ENCODE results near the gene GAS6. TPM values are rescaled to one million over a fixed set of nuclear protein-coding genes. Genes with fewer than 3 reads are reported as not detected.
A peak's percentile ranks its signal among the peaks of the same experiment; 100 is the strongest.

GAS6 gene
- total RNA-seq, 1 experiment from 2014 or later = 49.4 TPM

GRCh38 chr13:113848431-113849260, 15.2 kb downstream of the GAS6 start:
- Histone ChIP-seq H4K20me1 (ENCODE audit: insufficient read depth) (no peaks in the 10 kb centered on the region), H3K4me1 (ENCODE audit: control insufficient read depth in 1 of 2, insufficient read depth in 2 of 2, low read length in 2 of 2) (peaks cover 13 to 25% of the 10 kb centered on the region in 2 experiments), H3K79me2 (ENCODE audit: insufficient read depth, low read length) (peaks cover 72% of the 10 kb centered on the region), H3K27me3 (ENCODE audit: insufficient read depth, low read length) (no peaks in the 10 kb centered on the region), H3K36me3 (ENCODE audit: control insufficient read depth in 1 of 2, insufficient read depth in 2 of 2, low read length in 2 of 2) (peaks cover 0 to 12% of the 10 kb centered on the region in 2 experiments; a peak in 2 of 4 replicates), H3K9me2 (ENCODE audit: insufficient read depth) (no peaks in the 10 kb centered on the region), H3K4me2 (ENCODE audit: low read length) (peak overlapping the region; percentile 53), H3K9me3 (ENCODE audit: control insufficient read depth in 1 of 2, insufficient read depth in 1 of 2, low read depth in 1 of 2, low read length in 2 of 2) (no peaks in the 10 kb centered on the region), H3K4me3 (replicated peaks in 1 of 2; ENCODE audit: low read depth in 1 of 2, low read length in 2 of 2) (no peak overlapping the region), H2AFZ (ENCODE audit: low read depth, low read length, poor library complexity, severe bottlenecking) (no peak overlapping the region), H3K9ac (ENCODE audit: low read length) (no peak overlapping the region), H3K27ac (ENCODE audit: low read depth, low read length) (no peak overlapping the region)
- BruUV-seq (replicated peaks) = no TSS peak
- ChIA-PET POLR2A (no interaction called here), CTCF (no interaction called here), RAD21 (ENCODE audit: low non-redundant PET in 1 of 2, low total read pairs in 2 of 2, uncharacterized antibody in 2 of 2, unreplicated experiment in 2 of 2) (no interaction called here)
- DNase-seq (ENCODE audit: low read depth, low spot score) (no peak), ATAC-seq (peak; percentile 64)
- no peak for TF ChIP-seq REST (IDR thresholded peaks at IDR 0.05; ENCODE audit: low read depth)
- TF ChIP-seq JUND (IDR thresholded peaks at IDR 0.05) = no peak
- intact Hi-C loops (cut with micrococcal nuclease) = no loop called here

- Histone ChIP-seq H3K79me2 (ENCODE audit: insufficient read depth, low read length) (peaks cover 66% of the 10 kb centered on the region), H3K4me3 (replicated peaks in 1 of 2; ENCODE audit: low read depth in 1 of 2, low read length in 2 of 2) (no peak overlapping the region), H3K4me1 (ENCODE audit: control insufficient read depth in 1 of 2, insufficient read depth in 2 of 2, low read length in 2 of 2) (peaks cover 13 to 25% of the 10 kb centered on the region in 2 experiments), H3K9me2 (ENCODE audit: insufficient read depth) (no peaks in the 10 kb centered on the region), H3K27ac (ENCODE audit: low read depth, low read length) (no peak overlapping the region), H3K9me3 (ENCODE audit: control insufficient read depth in 1 of 2, insufficient read depth in 1 of 2, low read depth in 1 of 2, low read length in 2 of 2) (no peaks in the 10 kb centered on the region), H3K9ac (ENCODE audit: low read length) (no peak overlapping the region), H4K20me1 (ENCODE audit: insufficient read depth) (no peaks in the 10 kb centered on the region), H3K27me3 (ENCODE audit: insufficient read depth, low read length) (no peaks in the 10 kb centered on the region), H3K36me3 (ENCODE audit: control insufficient read depth in 1 of 2, insufficient read depth in 2 of 2, low read length in 2 of 2) (peaks cover 0 to 12% of the 10 kb centered on the region in 2 experiments; a peak in 2 of 4 replicates), H3K4me2 (ENCODE audit: low read length) (no peak overlapping the region), H2AFZ (ENCODE audit: low read depth, low read length, poor library complexity, severe bottlenecking) (no peak overlapping the region)
- POLR2A ChIA-PET = no interaction called here
- DNase-seq (ENCODE audit: low read depth, low spot score) (no peak), ATAC-seq (no peak)
- RAD21 ChIA-PET (ENCODE audit: low non-redundant PET in 1 of 2, low total read pairs in 2 of 2, uncharacterized antibody in 2 of 2, unreplicated experiment in 2 of 2) = no interaction called here
- TF ChIP-seq MAX (IDR thresholded peaks at IDR 0.05) (no peak), FOSL1 (IDR thresholded peaks at IDR 0.05; ENCODE audit: low read depth) (no peak), EZH2phosphoT487 (IDR thresholded peaks at IDR 0.05; ENCODE audit: borderline replicate concordance) (no peak), RAD21 (IDR thresholded peaks at IDR 0.05; ENCODE audit: low read depth) (no peak), ZNF274 (IDR thresholded peaks at IDR 0.05; ENCODE audit: low read depth, low read length) (no peak), JUND (IDR thresholded peaks at IDR 0.05) (no peak), ATF3 (IDR thresholded peaks at IDR 0.05) (no peak), SRF (IDR thresholded peaks at IDR 0.05; ENCODE audit: low read depth) (no peak), EZH2 (IDR thresholded peaks at IDR 0.05) (no peak), POLR2A (IDR thresholded peaks at IDR 0.05; ENCODE audit: borderline replicate concordance, extremely low read depth, insufficient read depth, insufficient read length) (no peak), ELF1 (IDR thresholded peaks at IDR 0.05; ENCODE audit: borderline replicate concordance, low read depth) (no peak), CTCF (IDR thresholded peaks at IDR 0.05 in 2 of 3, conservative IDR thresholded peaks at IDR 0.05 in 1 of 3; ENCODE audit: borderline replicate concordance in 1 of 3, insufficient read depth in 1 of 3, low read depth in 2 of 3, low read length in 2 of 3) (no peak), SIN3A (IDR thresholded peaks at IDR 0.05; ENCODE audit: low read depth) (no peak), POLR2AphosphoS5 (IDR thresholded peaks at IDR 0.05; ENCODE audit: low read depth, low read length) (no peak)
- intact Hi-C loops (cut with micrococcal nuclease) = no loop called here
- BruUV-seq (replicated peaks) = no TSS peak
- CTCF ChIA-PET = no interaction called here
Measured at GRCh38 chr13:113848020-113848419, 15.9 kb downstream of the GAS6 start.

All from HCT116 (cell line).